HCT116 (cell line): ENCODE results near the gene SGIP1. TPM values are rescaled to one million over a fixed set of nuclear protein-coding genes. Genes with fewer than 3 reads are reported as not detected.

Experiments
- ATAC-seq: fragments of 200-7000 bp; cut with Tn5 transposase; 2 replicates; pipeline ENCODE4 v1.9.1; 2020; ENCODE audit warnings: mild to moderate bottlenecking, moderate library complexity
- BruUV-seq: library from RNA; stranded (reverse); fragments of 400-500 nt; replicated peaks from 2 replicates; lab custom pipeline; 2021; lab: Mats Ljungman, UMichigan
- CTCF ChIA-PET: fragments of 300-600 bp; sonication (Branson Sonifier 250); formaldehyde crosslinking; loops from one replicate; lab custom pipeline; 2021; ENCODE audit warnings: antibody characterized with exemption; lab: Charles Lee
- POLR2A ChIA-PET: fragments of 300-600, 350-600 bp; sonication (Branson Sonifier 250); formaldehyde crosslinking; loops from one replicate; lab custom pipeline; 2021; ENCODE audit warnings: antibody characterized with exemption; lab: Charles Lee
- RAD21 ChIA-PET, 2 experiments: fragments of 300-600 bp; sonication (Branson Sonifier 250); formaldehyde crosslinking; loops; one replicate each; lab custom pipeline; 2023; ENCODE audit warnings: low total read pairs in 2 of 2; ENCODE audit not compliant: uncharacterized antibody in 2 of 2, unreplicated experiment in 2 of 2, low non-redundant PET in 1 of 2; lab: Charles Lee
- DNase-seq: peaks from one replicate; pipeline ENCODE4 v3.0.0-alpha.2; 2010; ENCODE audit warnings: low read depth, low spot score
- H2AFZ ChIP-seq: fragments of 200-600 bp; shearing (Covaris generic), sonication (generic); 2 replicates; pipeline ENCODE4 v1.6.1; 2017; ENCODE audit warnings: low read depth, mixed run types, mixed read lengths, antibody characterized with exemption, low read length; ENCODE audit not compliant: poor library complexity, severe bottlenecking
- H3K27ac ChIP-seq: 2 replicates; pipeline ENCODE4 v1.5.1; 2012; ENCODE audit warnings: low read depth, low read length
- H3K27me3 ChIP-seq: fragments of 200-600 bp; sonication (generic); 2 replicates; pipeline ENCODE4 v1.6.1; 2016; ENCODE audit warnings: mixed run types, low read length, mixed read lengths; ENCODE audit not compliant: insufficient read depth
- H3K36me3 ChIP-seq, 2 experiments: fragments of 200-500 bp in 1 of 2; fragments of 200-600 bp in 1 of 2; sonication (Bioruptor generic) in 1 of 2; sonication (generic) in 1 of 2; 2 replicates each; pipeline versions ENCODE4 v1.5.1 to v1.6.1; 2014 to 2016; ENCODE audit warnings: low read length in 2 of 2, inconsistent platforms in 1 of 2, mixed read lengths in 1 of 2, mixed run types in 1 of 2; ENCODE audit not compliant: insufficient read depth in 2 of 2, control insufficient read depth in 1 of 2
- H3K4me1 ChIP-seq, 2 experiments: fragments of 200-600 bp in 1 of 2; sonication (generic) in 1 of 2; 2 replicates each; pipeline versions ENCODE4 v1.5.1 to v1.6.1; 2012 to 2017; ENCODE audit warnings: low read length in 2 of 2, inconsistent platforms in 1 of 2, mild to moderate bottlenecking in 1 of 2, mixed read lengths in 1 of 2, mixed run types in 1 of 2, moderate library complexity in 1 of 2; ENCODE audit not compliant: insufficient read depth in 2 of 2, control insufficient read depth in 1 of 2
- H3K4me2 ChIP-seq: fragments of 200-600 bp; sonication (generic); 2 replicates; pipeline ENCODE4 v1.6.1; 2017; ENCODE audit warnings: mixed run types, low read length, mixed read lengths
- H3K4me3 ChIP-seq, 2 experiments: fragments of 200-600 bp in 1 of 2; sonication (generic) in 1 of 2; replicated peaks in 1 of 2; 2 replicates each; pipeline ENCODE4 v1.5.1; 2011 to 2016; ENCODE audit warnings: low read length in 2 of 2, control low read depth in 1 of 2, low read depth in 1 of 2, mild to moderate bottlenecking in 1 of 2, mixed read lengths in 1 of 2, mixed run types in 1 of 2
- H3K79me2 ChIP-seq: fragments of 200-600 bp; sonication (generic); 2 replicates; pipeline ENCODE4 v1.6.1; 2017; ENCODE audit warnings: mild to moderate bottlenecking, mixed run types, low read length, moderate library complexity, mixed read lengths; ENCODE audit not compliant: insufficient read depth
- H3K9ac ChIP-seq: fragments of 200-600 bp; sonication (generic); 2 replicates; pipeline ENCODE4 v1.6.1; 2016; ENCODE audit warnings: low read length, mixed read lengths
- H3K9me2 ChIP-seq: fragments of 200-600 bp; sonication (generic), shearing (Covaris generic); 2 replicates; pipeline ENCODE4 v1.6.1; 2017; ENCODE audit warnings: mixed run types, mild to moderate bottlenecking, moderate library complexity; ENCODE audit not compliant: insufficient read depth
- H3K9me3 ChIP-seq, 2 experiments: fragments of 200-500 bp in 1 of 2; fragments of 200-600 bp in 1 of 2; sonication (Bioruptor generic) in 1 of 2; sonication (generic) in 1 of 2; 2 replicates each; pipeline ENCODE4 v1.6.1; 2014 to 2017; ENCODE audit warnings: low read length in 2 of 2, mixed read lengths in 2 of 2, inconsistent platforms in 1 of 2, low read depth in 1 of 2, mild to moderate bottlenecking in 1 of 2, mixed run types in 1 of 2, moderate library complexity in 1 of 2; ENCODE audit not compliant: control insufficient read depth in 1 of 2, insufficient read depth in 1 of 2
- H4K20me1 ChIP-seq: fragments of 200-600 bp; sonication (generic), shearing (Covaris generic); 2 replicates; pipeline ENCODE4 v1.6.1; 2017; ENCODE audit warnings: mixed run types, mild to moderate bottlenecking, moderate library complexity; ENCODE audit not compliant: insufficient read depth
- ATF3 ChIP-seq: IDR thresholded peaks from 2 replicates; pipeline ENCODE4 v1.6.1; 2012
- CTCF ChIP-seq, 3 experiments: fragments of 200-600 bp in 1 of 3; sonication (generic) in 1 of 3; IDR thresholded peaks in 2 of 3; conservative IDR thresholded peaks in 1 of 3; 2 replicates each; pipeline ENCODE4 v1.5.1; 2012 to 2017; ENCODE audit warnings: low read depth in 2 of 3, low read length in 2 of 3, antibody characterized with exemption in 1 of 3, borderline replicate concordance in 1 of 3, control low read depth in 1 of 3, mild to moderate bottlenecking in 1 of 3, mixed read lengths in 1 of 3, mixed run types in 1 of 3, moderate library complexity in 1 of 3; ENCODE audit not compliant: insufficient read depth in 1 of 3
- EGR1 ChIP-seq: IDR thresholded peaks from 2 replicates; pipeline ENCODE4 v1.6.1; 2012; ENCODE audit warnings: low read depth
- ELF1 ChIP-seq: IDR thresholded peaks from 2 replicates; pipeline ENCODE4 v1.6.1; 2012; ENCODE audit warnings: low read depth, borderline replicate concordance
- EZH2 ChIP-seq: fragments of 200-600 bp; sonication (generic); IDR thresholded peaks from 2 replicates; pipeline ENCODE4 v1.6.1; 2017; ENCODE audit warnings: antibody characterized with exemption, mixed run types
- FOSL1 ChIP-seq: IDR thresholded peaks from 2 replicates; pipeline ENCODE4 v1.6.1; 2012; ENCODE audit warnings: low read depth
- JUND ChIP-seq: IDR thresholded peaks from 2 replicates; pipeline ENCODE4 v1.6.1; 2012
- MAX ChIP-seq: IDR thresholded peaks from 2 replicates; pipeline ENCODE4 v1.6.1; 2012
- POLR2AphosphoS5 ChIP-seq: IDR thresholded peaks from 2 replicates; pipeline ENCODE4 v1.6.1; 2011; ENCODE audit warnings: mild to moderate bottlenecking, low read depth, low read length, moderate library complexity
- REST ChIP-seq: IDR thresholded peaks from 2 replicates; pipeline ENCODE4 v1.6.1; 2012; ENCODE audit warnings: low read depth
- SP1 ChIP-seq: IDR thresholded peaks from 2 replicates; pipeline ENCODE4 v1.6.1; 2012; ENCODE audit warnings: low read depth
- TCF7L2 ChIP-seq: IDR thresholded peaks from 2 replicates; pipeline ENCODE4 v1.7.0; 2011; ENCODE audit warnings: borderline replicate concordance, inconsistent platforms; ENCODE audit not compliant: insufficient read depth, insufficient read length; ENCODE audit errors: extremely low read depth
- YY1 ChIP-seq: IDR thresholded peaks from 2 replicates; pipeline ENCODE4 v1.6.1; 2011; ENCODE audit warnings: low read length, low read depth, moderate library complexity, mild to moderate bottlenecking; ENCODE audit not compliant: insufficient replicate concordance; ENCODE audit errors: extremely low read depth
- ZFX ChIP-seq: fragments of 450-650 bp; IDR thresholded peaks from 2 replicates; pipeline ENCODE4 v1.6.1; 2017
- intact Hi-C: fragments of 100-400 bp; cut with micrococcal nuclease; formaldehyde crosslinking; loops from 2 replicates; pipeline ENCODE4 v1.10.0; 2022
- total RNA-seq: library from RNA; stranded (reverse); gene quantifications from one replicate; pipeline ENCODE4 v1.2.1, GENCODE V29; 2021; ENCODE audit not compliant: unreplicated experiment

Gene SGIP1
- total RNA-seq, 1 experiment from 2014 or later = 0.15 TPM

GRCh38 chr1:66686406-66686805 is 152.5 kb downstream of the SGIP1 start:
- Histone ChIP-seq H3K79me2 (no peaks in the 10 kb centered on the region), H3K9ac (no peak overlapping the region), H3K4me2 (no peak overlapping the region), H4K20me1 (no peaks in the 10 kb centered on the region), H3K36me3 (no peaks in the 10 kb centered on the region), H3K27me3 (no peaks in the 10 kb centered on the region), H3K4me3 (no peak overlapping the region), H3K27ac (no peak overlapping the region), H3K4me1 (no peaks in the 10 kb centered on the region), H2AFZ (no peak overlapping the region), H3K9me2 (no peaks in the 10 kb centered on the region), H3K9me3 (no peaks in the 10 kb centered on the region)
- RAD21 ChIA-PET = no interaction called here
- no peak for ATAC-seq
- CTCF ChIA-PET = no interaction called here
- intact Hi-C loops = no loop called here
- POLR2A ChIA-PET = no interaction called here
- no TSS peak for BruUV-seq
- DNase-seq = no peak
- TF ChIP-seq ELF1 (no peak), EGR1 (no peak), REST (no peak), CTCF (IDR thresholded peaks at IDR 0.05 in 2 of 3, conservative IDR thresholded peaks at IDR 0.05 in 1 of 3; ENCODE audit: borderline replicate concordance in 1 of 3, insufficient read depth in 1 of 3, low read depth in 2 of 3, low read length in 2 of 3) (no peak), MAX (no peak), SP1 (no peak), ATF3 (no peak), EZH2 (no peak), POLR2AphosphoS5 (no peak), FOSL1 (no peak), YY1 (no peak), TCF7L2 (no peak), JUND (no peak), ZFX (no peak)
